ENCODE data around the gene FGF1.

GRCh38 chr5:142626786-142627185 is 59.1 kb downstream of the FGF1 start:
- TF ChIP-seq POLR2AphosphoS5 (IDR thresholded peaks at IDR 0.05) (no peak), CTCF (IDR thresholded peaks at IDR 0.05 in 8 of 11, conservative IDR thresholded peaks at IDR 0.05 in 3 of 11) (no peak), POLR2A (IDR thresholded peaks at IDR 0.05) (no peak)
